K562 (cell line): Measurements from ENCODE around the gene HLA-F. TPM values are rescaled to one million over a fixed set of nuclear protein-coding genes. Genes with fewer than 3 reads are reported as not detected.

Source experiments
- IRF1 ChIP-seq: sonication (generic); formaldehyde crosslinking; IDR thresholded peaks from 2 replicates; pipeline ENCODE4 v1.8.0; 2022; ENCODE audit warnings: missing genetic modification reagents, mild to moderate bottlenecking, borderline replicate concordance
- PKNOX1 ChIP-seq: fragments of 450-650 bp; IDR thresholded peaks from 2 replicates; pipeline ENCODE4 v1.6.1; 2016
- SMC3 ChIP-seq: conservative IDR thresholded peaks from 2 replicates; pipeline ENCODE4 v1.6.1; 2011; ENCODE audit warnings: low read depth, low read length, improper control_type of control experiment; ENCODE audit not compliant: insufficient read depth
- ZNF449 ChIP-seq: fragments of 250-450 bp; sonication (Bioruptor Pico); IDR thresholded peaks from 2 replicates; pipeline ENCODE4 v1.8.0; 2022; ENCODE audit warnings: moderate library complexity, mild to moderate bottlenecking, inconsistent platforms
- polyA plus RNA-seq, 8 experiments: library from polyadenylated mRNA; depleted of rRNA in 4 of 8; stranded (reverse) in 5 of 8; unstranded in 3 of 8; fragments of >200 nt; fragmentation: Nextera tagmentation in 2 of 8; fragmentation: Illumina TruSeq in 1 of 8; extraction: Ambion mirVana in 2 of 8; extraction: Trizol in 1 of 8; gene quantifications; 2 replicates each; pipeline versions ENCODE4 v1.2.1 to v1.2.3, GENCODE V29; 2011 to 2014; ENCODE audit warnings: inconsistent platforms in 1 of 8, missing spikeins in 1 of 8
- total RNA-seq, 7 experiments: library from RNA; depleted of rRNA in 6 of 7; stranded (reverse); fragments of >200 nt in 6 of 7; fragmentation: Illumina TruSeq in 2 of 7; extraction: Trizol in 2 of 7; gene quantifications; 2 replicates each; pipeline versions ENCODE4 v1.2.1 to v1.2.3, GENCODE V29; 2011 to 2021; ENCODE audit warnings: low replicate concordance in 1 of 7

HLA-F gene
- total and polyA plus RNA-seq, 9 of the 15 experiments (the other 6 are each of a cell fraction or from before 2014, with no cell fraction given): 0.40 to 0.76 (median 0.46) TPM; not detected in 6

DNA sequence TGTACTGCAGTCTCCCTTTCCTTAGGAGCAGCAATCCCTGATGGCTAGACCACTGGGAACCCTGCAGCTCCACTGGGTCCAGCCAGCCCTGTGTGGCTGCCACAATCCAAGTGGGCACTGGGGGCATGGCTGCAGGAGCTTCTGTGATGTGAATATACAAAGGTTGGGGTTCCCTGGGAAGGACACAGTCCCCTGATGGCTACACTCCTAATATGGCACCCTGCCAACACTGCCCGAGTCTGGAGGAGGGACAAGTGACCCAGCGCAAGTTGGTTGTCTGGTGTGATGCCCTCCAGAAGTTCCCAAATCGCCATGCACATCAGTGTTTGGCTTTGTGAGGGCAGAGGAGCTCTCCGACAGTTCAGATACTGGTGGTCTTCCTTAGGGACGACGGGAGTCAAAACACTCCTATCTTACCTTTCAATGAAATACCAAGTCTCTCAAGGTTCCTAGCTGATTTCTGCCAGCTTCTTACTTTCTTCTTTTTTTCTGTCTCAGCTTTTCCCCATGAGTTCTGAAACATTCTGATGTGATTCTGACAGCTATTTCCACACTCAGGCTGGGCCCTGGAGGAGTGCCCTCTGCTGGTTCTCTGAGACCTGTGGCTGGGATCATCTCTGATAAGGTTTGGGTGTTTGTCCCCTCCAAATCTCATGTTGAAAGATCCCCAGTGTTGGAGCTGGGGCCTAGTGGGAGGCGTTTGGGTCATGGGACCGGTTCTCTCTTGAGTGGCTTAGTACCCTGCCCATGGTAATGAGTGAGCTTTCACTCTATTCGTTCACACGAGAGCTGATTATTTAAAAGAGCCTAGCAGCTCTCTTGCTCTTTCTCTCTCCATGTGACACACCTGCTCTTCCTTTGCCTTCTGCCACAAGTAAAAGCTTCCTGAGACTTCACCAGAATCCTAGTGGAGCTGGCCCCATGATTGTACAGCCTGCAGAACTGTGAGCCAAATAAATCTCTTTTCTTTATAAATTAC is 26.8 kb upstream of the HLA-F start (continued):
- TF ChIP-seq ZNF449 (CRISPR knock-in tag) (no peak), SMC3 (0 out of 2 replicates have a peak, but pooled peaks have one; percentile 8), IRF1 (CRISPR knock-in tag) (no peak), PKNOX1 (peak; percentile 22; the same call in 1 of the 2 replicates)
- TF ChIP-seq, all 486 proteins: peak for 7
